GM23248 (cell line): Measurements from ENCODE around the gene BBS1. TPM values are rescaled to one million over a fixed set of nuclear protein-coding genes. Genes with fewer than 3 reads are reported as not detected.

ENCODE experiments used
- DNase-seq: peaks from one replicate; pipeline ENCODE4 v3.0.0-alpha.2; 2015
- H2AFZ ChIP-seq: fragments of 200-600 bp; sonication (generic); 2 replicates; pipeline ENCODE4 v1.6.1; 2016; ENCODE audit warnings: antibody characterized with exemption
- H3F3A ChIP-seq: fragments of 200-600 bp; sonication (generic); 2 replicates; pipeline ENCODE4 v1.6.1; 2016; ENCODE audit warnings: mild to moderate bottlenecking, antibody characterized with exemption, mixed run types; ENCODE audit not compliant: insufficient read depth
- H3K27ac ChIP-seq: fragments of 200-600 bp; sonication (generic); 2 replicates; pipeline ENCODE4 v1.5.1; 2016; ENCODE audit warnings: mild to moderate bottlenecking
- H3K27me3 ChIP-seq: fragments of 200-600 bp; sonication (generic); replicated peaks from 2 replicates; pipeline ENCODE4 v1.6.1; 2016; ENCODE audit warnings: mild to moderate bottlenecking; ENCODE audit not compliant: insufficient read depth
- H3K36me3 ChIP-seq: fragments of 200-600 bp; sonication (generic); 2 replicates; pipeline ENCODE4 v1.6.1; 2016; ENCODE audit warnings: low read depth, mild to moderate bottlenecking
- H3K4me1 ChIP-seq: fragments of 200-600 bp; sonication (generic); 2 replicates; pipeline ENCODE4 v1.6.1; 2016; ENCODE audit warnings: mild to moderate bottlenecking; ENCODE audit not compliant: insufficient read depth
- H3K4me2 ChIP-seq: fragments of 200-600 bp; sonication (generic); one replicate; pipeline ENCODE4 v1.6.1; 2016; ENCODE audit warnings: mild to moderate bottlenecking; ENCODE audit not compliant: unreplicated experiment
- H3K4me3 ChIP-seq: fragments of 200-600 bp; sonication (generic); 2 replicates; pipeline ENCODE4 v1.5.1; 2016; ENCODE audit warnings: mild to moderate bottlenecking
- H3K79me2 ChIP-seq: fragments of 200-600 bp; sonication (generic); 2 replicates; pipeline ENCODE4 v1.6.1; 2016; ENCODE audit warnings: mild to moderate bottlenecking; ENCODE audit not compliant: insufficient read depth
- H3K9ac ChIP-seq: fragments of 200-600 bp; sonication (generic); 2 replicates; pipeline ENCODE4 v1.6.1; 2016; ENCODE audit warnings: mild to moderate bottlenecking
- H3K9me2 ChIP-seq: fragments of 200-600 bp; sonication (generic); 2 replicates; pipeline ENCODE4 v1.6.1; 2016; ENCODE audit warnings: mixed run types, mild to moderate bottlenecking, moderate library complexity; ENCODE audit not compliant: insufficient read depth
- H3K9me3 ChIP-seq: fragments of 200-600 bp; sonication (generic); one replicate; pipeline ENCODE4 v1.6.1; 2017; ENCODE audit warnings: low read depth
- H4K20me1 ChIP-seq: fragments of 200-600 bp; sonication (generic); 2 replicates; pipeline ENCODE4 v1.6.0; 2016; ENCODE audit not compliant: insufficient read depth
- EZH2 ChIP-seq: fragments of 200-600 bp; sonication (generic); IDR thresholded peaks from 2 replicates; pipeline ENCODE4 v1.6.1; 2018; ENCODE audit warnings: antibody characterized with exemption, mild to moderate bottlenecking; ENCODE audit not compliant: insufficient read depth, poor library complexity, severe bottlenecking
- EZH2phosphoT487 ChIP-seq: fragments of 200-600 bp; sonication (generic); IDR thresholded peaks from 2 replicates; pipeline ENCODE4 v1.6.1; 2018; ENCODE audit warnings: antibody characterized with exemption, moderate library complexity, mild to moderate bottlenecking, low read depth; ENCODE audit not compliant: insufficient read depth
- WGBS, 2 experiments: methylation state at CpG; one replicate each; pipeline ENCODE4 v1.1.6; 2015 to 2017; ENCODE audit warnings: low lambda C conversion rate in 2 of 2, low coverage in 1 of 2; ENCODE audit errors: missing lambda C conversion rate in 2 of 2; 5-methylcytosine and 5-hydroxymethylcytosine counted together
- in situ Hi-C: fragments of 300-500 bp; cut with MboI; formaldehyde crosslinking; loops from 2 replicates; pipeline ENCODE4 v1.15.0; 2020
- polyA plus RNA-seq: library from polyadenylated mRNA; unstranded; fragments of >200 nt; fragmentation: Nextera tagmentation; extraction: Ambion mirVana; gene quantifications from 2 replicates; pipeline ENCODE4 v1.2.1, GENCODE V29; 2016
- total RNA-seq: library from RNA; depleted of rRNA; stranded (reverse); fragments of >200 nt; shearing (Covaris generic); gene quantifications from 2 replicates; pipeline ENCODE4 v1.2.3, GENCODE V29; 2014

The BBS1 gene
- total and polyA plus RNA-seq, 2 experiments from 2014 or later: 20.2 to 39.1 TPM

- no peak overlapping the region for H2AFZ ChIP-seq
- H3K79me2 ChIP-seq: peaks cover 7% of the 10 kb centered on the region; the same call in 1 of the 2 replicates
- no peaks in the 10 kb centered on the region for H3K27me3 ChIP-seq
- H4K20me1 ChIP-seq: no peaks in the 10 kb centered on the region
- peaks cover 7% of the 10 kb centered on the region; the same call in 1 of the 2 replicates for H3K4me1 ChIP-seq
- in situ Hi-C loops: no loop called here
- no peak overlapping the region for H3K27ac ChIP-seq
- TF ChIP-seq EZH2phosphoT487: no peak
- no peak for TF ChIP-seq EZH2
- no peaks in the 10 kb centered on the region for H3K36me3 ChIP-seq
- no peaks in the 10 kb centered on the region for H3K9me3 ChIP-seq
- WGBS, 2 experiments: 50% methylated on average over 16 of the region's 16 CpGs
- no peaks in the 10 kb centered on the region for H3K9me2 ChIP-seq
- H3K4me3 ChIP-seq: no peak overlapping the region
- no peak overlapping the region for H3K9ac ChIP-seq
- H3K4me2 ChIP-seq: no peak overlapping the region
- H3F3A ChIP-seq: no peaks in the 10 kb centered on the region
- no peak for DNase-seq
Observed at GRCh38 chr11:66548774-66549630, 38.6 kb downstream of the BBS1 start.

GRCh38 chr11:66549696-66550095 lies 39.3 kb downstream of the BBS1 start:
- Histone ChIP-seq H3K9me2 (no peaks in the 10 kb centered on the region), H3K9me3 (no peaks in the 10 kb centered on the region), H4K20me1 (no peaks in the 10 kb centered on the region), H2AFZ (no peak overlapping the region), H3K36me3 (no peaks in the 10 kb centered on the region), H3K4me2 (no peak overlapping the region), H3F3A (no peaks in the 10 kb centered on the region), H3K4me3 (no peak overlapping the region), H3K79me2 (peaks cover 7% of the 10 kb centered on the region; the same call in 1 of the 2 replicates), H3K27me3 (no peaks in the 10 kb centered on the region), H3K4me1 (peaks cover 6% of the 10 kb centered on the region; the same call in 1 of the 2 replicates), H3K27ac (no peak overlapping the region), H3K9ac (no peak overlapping the region)
- in situ Hi-C loops: no loop called here
- no peak for DNase-seq
- 85 to 92% methylated on average over 3 of the region's 3 CpGs for WGBS, 2 experiments
- no peak for TF ChIP-seq EZH2phosphoT487
- TF ChIP-seq EZH2: no peak

- no peak overlapping the region for H3K4me2 ChIP-seq
- TF ChIP-seq EZH2phosphoT487 (no peak), EZH2 (no peak)
- in situ Hi-C loops: no loop called here
- 54 to 59% methylated on average over 4 of the region's 4 CpGs for WGBS, 2 experiments
- no peak overlapping the region for H3K27ac ChIP-seq
- no peaks in the 10 kb centered on the region for H3K9me3 ChIP-seq
- H3F3A ChIP-seq: no peaks in the 10 kb centered on the region
- no peaks in the 10 kb centered on the region for H4K20me1 ChIP-seq
- no peaks in the 10 kb centered on the region for H3K4me1 ChIP-seq
- no peaks in the 10 kb centered on the region for H3K9me2 ChIP-seq
- no peak for DNase-seq
- no peaks in the 10 kb centered on the region for H3K79me2 ChIP-seq
- H2AFZ ChIP-seq: no peak overlapping the region
- no peaks in the 10 kb centered on the region for H3K36me3 ChIP-seq
- H3K27me3 ChIP-seq: no peaks in the 10 kb centered on the region
- no peak overlapping the region for H3K9ac ChIP-seq
- H3K4me3 ChIP-seq: no peak overlapping the region
Observed at GRCh38 chr11:66550887-66551286, 40.5 kb downstream of the BBS1 start.

- Histone ChIP-seq H3F3A (no peaks in the 10 kb centered on the region), H3K36me3 (no peaks in the 10 kb centered on the region), H4K20me1 (no peaks in the 10 kb centered on the region), H3K79me2 (no peaks in the 10 kb centered on the region), H2AFZ (no peak overlapping the region), H3K9me2 (no peaks in the 10 kb centered on the region), H3K9me3 (no peaks in the 10 kb centered on the region), H3K9ac (no peak overlapping the region), H3K4me1 (no peaks in the 10 kb centered on the region), H3K4me3 (no peak overlapping the region), H3K4me2 (no peak overlapping the region), H3K27ac (no peak overlapping the region), H3K27me3 (peaks cover 9% of the 10 kb centered on the region)
- DNase-seq: no peak
- no peak for TF ChIP-seq EZH2phosphoT487
- no peak for TF ChIP-seq EZH2
- in situ Hi-C loops: no loop called here
- WGBS, 2 experiments: 53 to 57% methylated on average over 5 of the region's 5 CpGs
Observed at GRCh38 chr11:66554602-66555001, 44.2 kb downstream of the BBS1 start.
